A172 (cell line): ENCODE data around the gene CDKN2D. TPM values are rescaled to one million over a fixed set of nuclear protein-coding genes. Genes with fewer than 3 reads are reported as not detected.
A peak's percentile ranks its signal among the peaks of the same experiment; 100 is the strongest.
"Not testable (repeated sequence)": the region's sequence is repeated elsewhere in the genome, so short reads cannot be mapped to it uniquely, and the experiment has no call there.

Source experiments
- DNase-seq: peaks from one replicate; pipeline ENCODE4 v3.0.0-alpha.2; 2015; ENCODE audit warnings: low spot score
- total RNA-seq: library from RNA; depleted of rRNA; stranded (reverse); fragments of >200 nt; shearing (Covaris generic); gene quantifications from 2 replicates; pipeline ENCODE4 v1.2.3, GENCODE V29; 2014

The CDKN2D gene
- total RNA-seq, 1 experiment from 2014 or later: 10.6 TPM

DNA sequence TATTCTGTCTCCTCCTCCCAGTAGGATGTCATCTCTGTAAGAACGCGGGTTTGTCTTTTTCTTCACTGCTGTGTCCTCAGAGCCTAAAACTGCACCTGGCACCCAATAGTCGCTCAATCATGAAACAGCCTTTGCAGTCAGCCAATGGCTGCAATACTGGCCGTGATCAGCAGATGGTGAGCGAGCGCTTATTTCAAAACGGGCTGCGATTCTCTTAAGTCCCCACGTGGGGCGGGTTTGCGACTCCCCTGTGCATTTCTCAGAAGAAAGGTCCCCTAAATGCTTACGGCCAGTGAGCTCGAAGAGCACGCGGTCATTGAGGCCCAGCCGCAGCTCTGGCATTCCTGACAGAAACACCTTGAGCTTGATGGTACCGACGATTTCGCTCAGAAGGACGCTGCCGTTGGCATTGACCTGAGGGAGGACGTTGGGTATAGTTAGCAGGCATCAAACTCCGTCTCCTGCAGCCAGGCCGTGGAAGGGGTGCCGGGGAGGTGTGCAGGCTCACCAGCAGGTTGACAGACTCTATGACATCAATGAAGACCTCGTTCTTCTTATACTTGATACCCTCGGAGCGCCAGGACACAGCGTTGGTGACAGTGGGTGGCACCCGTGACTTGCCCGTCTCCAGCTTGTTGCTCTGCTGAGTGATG, 12.3 kb upstream of the CDKN2D start:
- peak; percentile 90 for DNase-seq

DNA sequence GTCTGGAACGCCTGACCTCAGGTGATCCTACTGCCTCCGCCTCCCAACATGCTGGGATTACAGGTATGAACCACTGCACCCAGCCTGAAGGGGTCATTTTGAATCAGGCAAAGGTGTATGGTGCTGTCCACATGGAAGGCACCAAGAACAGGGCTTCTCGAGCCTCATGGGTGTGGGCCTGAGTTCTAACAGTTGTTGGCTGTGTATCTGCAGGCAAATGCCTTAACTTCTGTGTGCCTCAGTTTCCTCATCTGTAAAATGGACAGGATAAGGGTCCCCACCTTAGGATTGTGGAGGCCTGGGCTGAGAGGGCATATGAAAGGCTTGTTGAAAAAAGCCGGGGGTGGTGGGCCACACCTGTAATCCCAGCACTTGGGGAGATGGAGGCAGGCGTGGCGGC, 9.2 kb upstream of the CDKN2D start:
- no peak for DNase-seq

- no peak for DNase-seq
Observed at GRCh38 chr19:10575011-10575716, 6.4 kb upstream of the CDKN2D start.

GRCh38 chr19:10574462-10574861, 5.7 kb upstream of the CDKN2D start:
- no peak for DNase-seq

DNA sequence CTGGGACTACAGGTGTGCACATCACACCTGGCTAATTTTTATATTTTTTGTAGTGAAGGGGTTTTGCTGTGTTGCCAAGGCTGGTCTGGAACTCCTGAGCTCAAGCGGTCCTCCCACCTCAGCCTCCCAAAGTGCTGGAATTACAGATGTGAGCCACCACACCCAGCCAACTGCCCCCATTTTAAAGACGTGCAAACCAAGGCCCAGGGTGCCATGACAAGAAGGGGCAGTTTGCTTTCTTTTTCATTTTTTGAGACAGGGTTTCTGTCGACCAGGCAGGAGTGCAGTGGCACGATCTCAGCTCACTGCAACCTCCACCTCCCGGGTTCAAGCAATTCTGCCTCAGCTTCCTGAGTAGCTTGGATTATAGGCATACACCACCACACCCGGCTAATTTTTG, 5.0 kb upstream of the CDKN2D start:
- DNase-seq: not testable (repeated sequence)

- DNase-seq: peak; percentile 24
Observed at GRCh38 chr19:10568062-10568825, 535 bp downstream of the CDKN2D start.

- no peak for DNase-seq
Observed at GRCh38 chr19:10567656-10568055, 1.1 kb downstream of the CDKN2D start.

GRCh38 chr19:10566658-10567410, 1.9 kb downstream of the CDKN2D start:
- no peak for DNase-seq

DNA sequence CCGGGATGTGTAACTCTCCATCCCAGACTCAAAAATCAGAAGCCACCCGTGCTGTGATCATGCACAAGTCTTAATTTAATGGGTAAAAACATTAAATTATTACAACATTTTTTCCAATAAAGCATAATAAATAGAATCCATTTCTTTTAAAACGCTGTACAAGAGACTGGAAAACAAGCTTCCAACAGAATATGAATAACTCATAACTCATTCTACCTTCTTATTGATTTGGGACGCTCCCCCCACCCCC, 2.4 kb downstream of the CDKN2D start:
- DNase-seq: no peak

DNA sequence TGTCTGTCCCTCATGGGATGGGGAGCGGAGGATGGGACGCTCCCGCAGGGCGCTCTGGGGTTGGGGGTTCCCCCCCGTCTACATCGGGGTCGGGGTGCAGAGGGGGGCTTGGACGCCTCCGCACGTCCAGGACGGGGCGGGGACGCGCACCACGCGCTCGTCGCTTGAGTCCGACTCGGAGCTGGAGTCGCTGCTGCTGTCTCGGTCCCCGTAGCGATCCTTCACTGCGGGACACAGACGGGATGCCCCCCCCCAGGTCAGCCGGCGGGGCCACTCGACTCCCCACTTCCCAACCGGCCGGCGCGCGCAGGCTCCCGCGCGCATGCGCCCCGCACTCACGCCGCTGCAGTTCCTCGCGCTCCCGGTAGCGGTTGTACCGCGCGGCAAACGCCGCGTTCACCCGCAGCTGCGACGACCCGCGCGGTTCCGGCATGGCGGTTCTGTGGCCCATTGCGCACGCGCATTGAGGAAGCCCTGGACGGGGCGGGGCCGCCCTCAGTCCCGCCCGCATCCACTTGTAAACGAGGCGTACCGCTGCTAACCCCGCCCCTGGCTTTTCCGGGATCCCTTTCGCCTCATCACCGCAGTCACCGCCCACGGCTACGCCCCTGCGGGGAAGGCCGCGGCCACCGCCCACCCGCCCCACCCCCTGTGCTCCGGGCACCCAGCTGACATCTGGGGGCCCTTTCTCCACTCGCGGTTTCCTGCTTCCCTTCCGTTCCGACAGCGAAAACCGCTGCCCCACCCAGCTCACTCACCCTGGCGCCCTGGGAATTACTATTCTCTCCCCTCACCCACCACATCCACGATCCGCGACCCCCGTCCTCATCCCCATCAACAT, 3.0 kb downstream of the CDKN2D start, which contains the start of gene KRI1:
TSS of gene KRI1 (minus strand) at position 444 of the 841 bp plus-strand sequence. CDS start at position 433, 11 bp downstream.
- DNase-seq: peak; percentile 96

GRCh38 chr19:10565028-10565566, 3.7 kb downstream of the CDKN2D start:
- peak; percentile 32 for DNase-seq

DNA sequence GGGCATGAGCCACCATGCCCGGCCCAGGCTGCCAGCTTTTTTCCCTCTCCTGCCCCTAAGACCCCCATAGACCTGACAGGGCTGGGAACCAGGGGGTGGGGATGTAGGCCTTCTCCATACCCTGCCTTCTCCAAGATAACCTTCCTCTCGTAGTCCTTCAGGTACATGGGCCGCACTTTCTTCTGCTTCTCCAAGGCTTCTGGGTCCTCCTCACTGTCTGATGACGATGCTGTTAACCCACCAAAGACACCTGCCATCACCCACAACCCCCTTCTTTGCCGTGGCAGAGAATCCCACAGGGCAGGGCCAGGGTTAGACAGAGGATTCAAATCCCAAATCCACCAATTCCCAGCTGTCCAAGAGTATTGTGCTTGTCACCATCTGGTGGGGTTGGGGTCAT, 6.2 kb downstream of the CDKN2D start:
- no peak for DNase-seq

DNA sequence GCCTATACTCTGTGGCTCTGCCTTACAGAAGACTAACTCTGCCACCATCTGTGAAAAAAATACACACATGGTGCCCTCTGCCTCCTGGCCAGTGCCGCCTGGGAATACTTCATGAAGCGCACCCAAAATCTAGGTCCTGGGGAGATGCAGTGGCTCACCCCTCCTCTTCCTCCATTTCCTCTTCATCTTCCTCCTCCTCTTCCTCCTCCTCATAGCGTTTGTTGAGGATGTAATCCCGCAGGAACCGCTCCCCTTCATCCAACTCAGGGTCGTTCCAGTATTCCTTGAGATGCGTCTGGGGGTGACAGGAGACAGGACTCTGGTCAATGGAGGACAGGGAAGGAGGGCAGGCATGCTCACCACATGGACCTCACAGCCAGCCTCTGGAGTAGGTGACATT, 8.6 kb downstream of the CDKN2D start:
- no peak for DNase-seq

DNA sequence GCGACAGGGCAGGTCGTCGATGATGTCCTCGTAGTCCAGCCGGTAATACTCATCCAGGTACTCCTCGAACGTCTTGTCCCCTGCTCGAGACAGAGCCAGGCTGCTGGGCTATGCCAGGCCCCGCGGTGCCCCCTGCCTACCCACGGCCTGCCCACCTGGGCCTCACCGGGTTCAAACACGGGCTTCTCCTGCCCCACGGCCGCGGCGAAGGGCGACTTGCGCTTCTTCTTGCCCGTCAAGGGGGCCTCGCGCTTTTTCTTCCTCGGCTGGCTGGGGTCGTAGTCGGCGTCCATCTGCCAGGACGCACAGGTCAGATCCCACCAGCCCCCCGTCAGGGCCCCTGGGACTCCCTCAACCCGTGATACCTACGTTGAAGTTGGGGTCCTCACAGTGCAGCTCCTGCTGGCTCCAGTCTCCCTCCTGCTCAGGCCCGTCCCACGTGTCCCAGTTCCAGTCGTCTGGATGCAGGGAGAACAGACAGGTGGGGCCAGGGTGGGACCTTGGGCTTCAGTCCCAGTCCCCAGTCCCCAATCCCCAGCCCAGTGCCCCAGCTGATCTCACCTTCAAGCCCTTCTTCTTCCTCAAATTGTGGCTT, 11.1 kb downstream of the CDKN2D start:
- DNase-seq: no peak

DNA sequence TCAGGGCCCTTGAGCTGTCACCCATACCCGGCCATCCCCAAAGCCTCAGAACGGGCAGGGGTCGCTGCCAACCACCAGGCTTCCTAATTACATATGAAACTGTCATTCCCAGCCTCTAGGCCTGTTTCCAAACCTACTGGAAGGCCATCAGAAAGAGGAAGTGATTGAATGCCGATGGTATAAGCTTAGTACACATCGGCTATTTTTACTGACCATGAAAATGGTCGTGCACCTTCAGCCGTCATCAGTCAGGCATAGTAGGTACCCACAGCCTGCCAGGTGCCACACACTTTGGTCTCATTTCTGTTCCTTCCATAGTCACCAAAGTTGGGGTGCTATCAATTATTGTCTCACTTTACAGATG, 13.2 kb downstream of the CDKN2D start:
- no peak for DNase-seq

GRCh38 chr19:10554760-10555609, 13.8 kb downstream of the CDKN2D start:
- DNase-seq: no peak

DNA sequence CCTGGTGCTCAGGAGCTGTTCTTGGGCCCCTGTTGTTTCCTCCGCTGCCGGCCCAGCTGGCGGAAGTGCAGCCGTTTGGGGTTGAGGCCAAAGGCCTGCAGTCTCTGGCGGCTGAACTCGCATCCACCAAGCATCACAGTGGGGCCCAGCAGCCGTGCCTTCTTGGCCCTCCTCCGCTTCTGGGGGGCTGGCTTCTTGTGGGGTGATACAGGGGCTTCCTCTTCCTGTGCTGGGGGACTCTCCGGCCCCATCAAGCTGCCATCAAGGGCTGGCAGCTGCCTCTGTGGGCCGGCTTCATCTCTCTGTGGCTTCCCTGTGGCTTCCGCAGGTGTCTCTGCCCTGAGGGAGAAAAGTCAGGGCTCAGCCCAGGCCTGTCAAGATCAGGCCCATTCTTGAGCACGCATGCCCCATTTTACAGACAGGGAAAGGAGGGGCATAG, 14.8 kb downstream of the CDKN2D start:
- no peak for DNase-seq

DNA sequence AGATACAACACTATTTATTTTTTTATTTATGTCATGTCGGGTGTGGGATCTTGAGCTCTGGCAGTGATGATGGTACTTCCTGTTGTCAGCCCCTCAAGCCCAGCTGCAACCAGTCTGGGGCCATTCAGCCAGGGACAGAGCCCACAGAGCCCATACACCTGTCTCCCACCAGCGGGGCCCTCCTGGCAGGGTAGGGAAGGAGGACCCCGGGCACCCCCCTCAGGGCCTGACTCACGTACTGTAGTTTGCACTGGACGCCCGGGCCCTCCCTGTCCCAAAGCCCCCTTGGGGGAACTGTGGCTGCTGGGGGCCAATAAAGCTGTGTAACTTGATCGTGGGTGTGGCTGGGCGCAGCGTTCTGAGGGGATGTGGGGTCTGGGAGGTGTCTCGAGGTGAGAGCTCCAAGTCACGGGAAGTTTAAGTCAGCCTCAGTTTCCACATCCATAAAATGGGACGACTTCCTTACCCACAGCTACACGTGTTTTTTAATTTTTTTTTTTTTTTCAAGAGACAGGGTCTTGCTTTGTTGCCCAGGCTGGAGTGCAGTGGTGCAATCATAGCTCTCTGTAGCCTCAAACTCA, 15.6 kb downstream of the CDKN2D start:
- DNase-seq: no peak

DNA sequence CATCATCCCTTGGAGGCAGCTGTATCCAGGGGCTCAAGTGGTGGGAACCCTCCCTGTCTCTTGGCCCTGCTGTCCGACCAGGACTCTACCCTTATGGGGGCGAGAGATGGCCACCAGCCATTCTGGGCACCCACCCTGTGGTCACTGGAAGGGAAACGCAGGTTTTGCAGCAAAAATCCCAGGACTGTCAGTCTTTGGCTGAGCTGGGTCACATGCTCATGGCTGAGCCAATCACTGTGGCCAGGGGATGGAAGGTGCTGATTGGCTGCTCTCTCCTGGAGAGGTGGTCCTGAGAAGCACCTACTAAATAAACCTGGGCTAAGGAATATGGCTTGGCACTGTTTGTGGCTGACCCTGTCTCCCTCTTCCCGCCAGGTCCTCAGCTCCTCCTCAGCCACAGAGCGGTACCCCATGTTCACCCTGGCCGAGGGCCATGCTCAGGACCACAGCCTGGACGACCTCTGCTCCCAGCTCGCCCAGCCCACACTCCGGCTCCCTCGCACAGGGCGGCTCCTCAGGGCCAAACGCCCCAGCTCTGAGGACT, 16.2 kb downstream of the CDKN2D start:
- DNase-seq: peak; percentile 34
